ENCODE results near the gene MAT1A.

Gene MAT1A

GRCh38 chr10:80281784-80282765, 7.4 kb downstream of the MAT1A start:
- DNase-seq, result no peak

GRCh38 chr10:80281292-80281691, 8.2 kb downstream of the MAT1A start:
- no peak for DNase-seq

DNA sequence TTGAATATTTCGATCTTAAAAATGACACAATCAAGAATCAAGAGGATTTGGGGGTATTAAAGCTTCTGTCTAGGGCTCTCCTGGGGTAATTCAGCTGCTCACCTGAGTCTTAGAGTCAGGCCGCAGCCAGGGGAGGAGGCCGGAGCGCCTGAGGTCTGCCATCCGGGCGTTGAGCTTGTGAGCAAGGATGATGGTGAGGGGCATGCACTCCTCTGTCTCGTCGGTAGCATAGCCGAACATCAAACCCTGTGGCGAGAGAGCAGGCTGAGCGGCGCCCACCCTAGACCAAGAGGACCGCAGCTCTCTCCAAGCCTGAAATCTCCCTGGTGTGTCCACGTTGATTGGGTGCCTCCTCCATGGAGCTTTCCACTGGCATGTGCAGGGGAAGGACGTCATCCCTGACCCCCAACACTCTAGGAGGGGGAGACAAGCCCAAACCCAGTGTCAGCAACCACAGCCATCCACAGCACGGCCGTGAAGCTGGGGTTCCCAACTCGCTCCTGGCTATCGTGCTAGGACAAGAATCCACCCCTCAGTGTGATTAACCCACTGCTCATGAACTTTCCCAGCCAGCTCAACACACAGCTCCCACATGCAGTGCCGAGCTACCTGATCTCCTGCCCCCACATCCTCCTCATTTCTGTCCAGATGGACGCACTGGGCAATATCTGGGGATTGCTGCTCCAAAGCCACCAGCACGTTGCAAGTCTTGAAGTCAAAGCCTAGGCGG, 9.2 kb downstream of the MAT1A start:
- DNase-seq, result no peak

GRCh38 chr10:80279146-80279545, 10.3 kb downstream of the MAT1A start:
- no peak for DNase-seq

DNA sequence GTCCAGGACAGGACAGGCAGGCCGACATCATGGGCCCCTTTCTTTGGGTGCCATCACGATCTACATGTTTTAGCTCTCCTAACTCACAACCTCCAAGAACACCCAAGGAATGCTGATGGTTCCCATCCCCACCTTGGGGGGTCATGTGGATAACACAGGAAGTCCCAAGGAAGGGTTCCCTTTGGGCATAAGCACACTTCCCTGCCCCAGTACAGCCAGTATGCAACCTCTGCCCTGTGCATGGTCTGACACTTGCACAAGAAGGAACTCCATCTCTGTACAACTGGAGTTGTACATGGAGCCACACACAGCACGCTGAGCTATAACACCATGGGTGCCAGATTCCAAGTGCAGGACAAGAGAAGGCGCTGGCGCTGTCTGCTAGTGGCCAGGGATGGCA, 11.0 kb downstream of the MAT1A start:
- no peak for DNase-seq

DNA sequence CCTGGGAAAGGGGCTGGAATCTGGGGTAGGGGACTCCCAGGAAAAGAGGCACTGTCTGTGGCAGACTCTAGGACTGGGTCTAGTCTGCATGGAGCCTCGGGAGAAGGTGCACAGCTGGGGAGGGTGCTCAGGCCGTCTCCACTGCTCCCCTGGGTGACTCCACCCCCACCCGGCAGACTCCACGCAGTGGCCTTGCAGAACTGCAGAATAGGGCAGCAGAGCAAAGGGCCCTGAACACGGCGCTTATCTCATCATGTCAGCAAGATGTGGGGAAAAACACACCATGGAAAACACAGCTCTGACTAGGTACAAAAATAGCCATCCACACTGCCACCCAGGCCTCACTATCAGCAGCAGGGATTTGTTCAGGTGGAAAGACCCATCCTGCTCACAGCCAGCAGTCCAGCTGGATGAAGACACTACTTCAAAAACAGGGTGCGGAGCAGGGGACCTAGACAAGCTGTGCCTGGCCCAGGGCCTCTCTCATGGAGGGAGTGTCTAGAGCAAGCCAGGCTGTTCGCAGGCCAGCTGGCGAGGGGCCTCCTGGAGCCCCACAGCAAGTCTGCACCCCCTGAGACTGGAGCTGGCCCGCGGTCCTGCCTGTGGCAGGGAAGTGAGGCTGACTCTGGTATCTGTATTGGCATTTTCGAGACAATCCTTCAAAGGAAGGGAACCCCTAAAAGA, 11.7 kb downstream of the MAT1A start:
- peak; percentile 6 for DNase-seq

DNA sequence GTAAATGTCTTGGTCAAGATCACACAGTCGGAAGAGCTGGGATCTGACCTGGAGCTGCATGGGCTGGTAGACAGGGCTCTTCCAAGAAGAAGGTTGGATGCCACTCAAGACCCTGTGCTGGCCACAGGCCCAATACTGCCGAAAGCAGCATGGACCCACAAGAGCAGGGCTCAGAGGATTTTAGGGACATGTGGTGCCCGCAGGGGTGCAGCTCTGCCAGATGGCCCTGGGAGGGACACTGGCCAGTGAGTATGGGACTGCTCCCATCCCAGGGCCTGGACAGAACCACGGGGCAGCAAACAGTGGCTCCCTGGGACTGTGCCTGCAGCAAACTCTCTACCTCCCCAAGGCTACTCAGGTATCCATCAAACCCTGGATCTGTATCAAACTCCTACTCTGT, 12.4 kb downstream of the MAT1A start:
- peak; percentile 8 for DNase-seq

- DNase-seq, result peak; percentile 5
These were observed 13.1 kb downstream of the MAT1A start for GRCh38 chr10:80276335-80276734.

GRCh38 chr10:80275756-80276155, 13.7 kb downstream of the MAT1A start:
- peak; percentile 9 for DNase-seq

DNA sequence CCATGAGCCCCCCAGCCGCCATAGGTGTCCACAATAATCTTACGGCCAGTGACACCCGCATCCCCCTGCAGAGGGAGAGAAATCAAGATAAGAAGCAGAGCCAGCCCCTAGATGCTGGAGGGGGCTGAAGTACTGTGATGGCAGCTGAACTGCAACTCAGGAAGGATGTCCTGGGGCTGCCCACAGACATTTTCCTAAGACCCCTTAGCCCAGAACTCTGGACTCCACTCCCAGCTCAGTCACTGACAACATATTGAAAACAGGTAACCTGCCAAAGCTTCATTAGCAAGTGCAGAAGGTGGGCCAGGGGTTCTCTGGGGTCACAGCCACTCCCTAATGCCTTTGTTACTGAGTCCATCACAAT, 14.3 kb downstream of the MAT1A start:
- DNase-seq, result peak; percentile 9

DNA sequence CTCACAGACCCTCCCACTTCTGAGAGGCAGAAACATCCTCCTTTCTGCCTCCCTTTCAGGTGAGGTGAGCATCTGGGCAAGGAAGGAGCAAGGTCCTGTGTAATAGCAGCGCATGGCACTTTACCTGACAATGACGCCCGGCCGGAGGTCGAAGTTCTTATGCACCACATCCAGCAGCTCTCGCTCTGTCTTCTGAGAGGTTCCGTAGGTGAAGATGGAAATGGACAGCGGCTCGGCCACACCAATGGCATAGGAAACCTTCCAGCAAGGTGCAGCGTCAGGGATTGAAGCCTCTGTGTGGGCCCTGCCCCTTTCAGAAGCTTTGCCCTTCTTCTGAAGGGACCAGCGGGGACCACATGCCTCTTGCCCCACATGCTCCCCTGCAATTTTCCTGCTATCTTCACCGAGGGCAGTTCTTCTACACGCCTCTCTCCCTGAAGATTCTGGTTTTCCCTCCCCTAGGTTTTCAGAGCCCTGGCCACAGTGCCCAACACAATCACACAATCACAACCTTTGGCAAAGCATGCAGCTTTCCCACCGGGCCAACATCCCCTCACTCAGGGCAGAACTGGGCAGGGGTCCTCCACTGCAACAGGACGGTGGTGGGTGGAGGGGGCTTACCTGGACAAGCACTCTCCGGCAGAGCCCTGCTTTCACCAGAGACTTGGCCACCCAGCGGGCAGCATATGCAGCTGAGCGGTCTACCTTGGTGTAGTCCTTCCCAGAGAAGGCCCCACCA, 14.9 kb downstream of the MAT1A start:
- peak; percentile 3 for DNase-seq

DNA sequence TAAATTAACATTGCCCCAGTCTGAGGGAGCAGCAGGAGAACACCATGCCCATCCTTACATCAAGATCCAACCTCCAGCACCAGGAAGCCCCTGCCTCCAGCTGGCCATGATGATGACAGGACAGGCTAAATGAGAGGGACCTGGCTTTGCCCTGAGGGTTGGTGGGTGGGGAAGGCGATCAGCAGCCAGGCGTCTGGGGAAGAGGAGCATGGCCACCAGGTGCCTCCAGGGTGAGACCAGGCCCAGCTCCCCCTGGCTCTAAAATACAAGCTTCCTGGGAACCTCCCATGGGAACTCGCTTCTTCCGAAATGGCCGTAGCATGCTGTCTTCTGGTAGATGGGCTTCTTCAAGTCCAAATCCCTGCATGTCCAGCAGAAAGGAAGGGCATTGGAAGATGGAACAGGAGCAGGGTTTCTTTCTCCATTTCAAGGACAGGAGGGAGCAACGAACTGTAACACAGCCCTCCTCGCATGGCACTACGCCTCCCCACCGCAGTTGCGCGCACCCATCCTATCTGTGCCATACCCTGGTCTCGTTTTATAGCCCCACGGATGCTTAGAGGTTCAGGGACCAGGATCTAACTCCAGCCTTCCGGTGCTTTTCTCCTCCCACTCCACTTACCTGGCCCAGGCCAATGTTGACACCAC, 15.8 kb downstream of the MAT1A start:
- DNase-seq, result peak; percentile 5

DNA sequence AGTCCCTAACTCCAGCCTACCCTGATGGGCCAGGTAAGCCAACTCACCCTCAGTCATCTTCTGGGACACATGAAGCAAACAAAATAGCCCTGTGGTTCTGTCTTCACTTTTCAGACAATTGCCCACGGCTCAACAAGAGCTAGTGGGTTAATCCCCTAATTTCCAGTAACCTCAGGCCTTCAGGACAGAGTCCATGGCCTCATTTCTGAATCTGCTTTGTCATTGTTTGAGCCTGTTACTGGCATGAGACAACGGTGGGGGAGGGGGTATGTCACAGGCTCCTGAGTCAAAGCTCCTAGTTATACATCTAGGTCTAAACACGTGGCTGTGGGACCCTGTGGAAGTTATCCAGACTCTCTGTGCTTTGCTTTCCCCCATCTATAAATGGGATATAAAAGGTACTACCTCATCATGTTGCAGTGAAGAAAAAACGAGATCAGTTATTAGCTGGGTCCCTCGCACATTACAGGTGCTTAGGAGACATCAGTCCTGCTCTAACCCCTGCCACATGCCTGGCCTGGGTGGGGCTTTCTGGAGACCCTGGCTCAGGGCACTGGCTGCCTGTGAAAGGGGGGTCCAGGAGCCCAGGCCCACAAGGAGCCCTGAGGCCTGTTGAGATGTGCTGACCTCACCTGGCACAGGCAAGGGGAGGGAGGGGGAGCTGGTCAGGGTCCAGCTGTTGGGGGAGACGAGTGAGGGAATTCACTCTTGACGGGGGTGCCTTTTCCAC, 16.5 kb downstream of the MAT1A start:
- no peak for DNase-seq

- no peak for DNase-seq
These were observed 18.0 kb downstream of the MAT1A start for GRCh38 chr10:80271416-80271815.

- DNase-seq, result no peak
These were observed 18.6 kb downstream of the MAT1A start for GRCh38 chr10:80270887-80271286.

DNA sequence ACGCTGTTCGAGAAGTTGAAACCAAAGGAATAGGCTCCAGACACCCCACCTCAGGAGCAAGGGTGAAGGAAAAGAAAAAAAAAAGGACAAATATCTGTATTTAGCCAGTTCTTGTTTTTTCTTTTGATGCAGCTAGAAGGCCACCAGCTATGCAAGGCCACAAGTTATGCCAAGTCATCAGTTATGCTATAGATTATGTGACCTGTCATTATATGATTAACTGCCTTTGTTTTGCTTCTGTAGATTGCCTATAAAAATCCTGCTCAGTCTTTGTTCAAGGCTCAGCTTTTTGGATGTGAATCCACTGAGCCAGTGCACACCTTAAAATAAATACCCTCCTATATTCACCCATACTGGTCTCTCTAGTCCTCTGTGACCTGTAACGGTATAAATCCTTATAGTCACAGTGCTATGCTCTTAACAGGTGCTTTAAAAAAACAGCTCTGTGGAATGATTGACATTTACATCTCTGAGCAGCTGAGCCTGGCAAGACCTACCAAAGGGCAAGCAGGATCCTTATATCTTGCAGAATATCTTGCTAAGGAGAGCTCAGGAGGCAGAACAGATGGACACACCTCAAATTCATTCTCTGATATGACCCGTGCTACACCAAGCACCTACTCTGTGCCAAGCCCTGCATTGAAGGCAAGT, 20.4 kb downstream of the MAT1A start:
- no peak for DNase-seq

DNA sequence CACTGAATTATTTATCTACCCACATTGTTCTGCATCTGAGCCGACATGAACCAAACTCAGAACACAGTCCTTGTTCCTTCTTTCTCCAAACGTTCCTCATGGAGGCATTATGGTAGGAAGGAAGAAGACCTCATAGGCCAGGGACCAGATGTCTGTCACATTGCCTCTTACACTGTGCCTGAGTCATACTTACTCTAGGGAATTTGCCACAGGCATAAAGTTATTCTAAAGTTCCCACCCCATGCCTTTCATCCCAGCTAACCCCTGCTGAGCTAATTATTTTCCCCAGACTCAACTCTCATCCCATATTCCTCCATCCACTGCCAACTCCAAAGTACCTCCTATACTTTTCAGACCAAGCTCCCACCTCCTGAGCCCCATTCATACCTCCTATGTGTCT, 21.2 kb downstream of the MAT1A start:
- no peak for DNase-seq

DNA sequence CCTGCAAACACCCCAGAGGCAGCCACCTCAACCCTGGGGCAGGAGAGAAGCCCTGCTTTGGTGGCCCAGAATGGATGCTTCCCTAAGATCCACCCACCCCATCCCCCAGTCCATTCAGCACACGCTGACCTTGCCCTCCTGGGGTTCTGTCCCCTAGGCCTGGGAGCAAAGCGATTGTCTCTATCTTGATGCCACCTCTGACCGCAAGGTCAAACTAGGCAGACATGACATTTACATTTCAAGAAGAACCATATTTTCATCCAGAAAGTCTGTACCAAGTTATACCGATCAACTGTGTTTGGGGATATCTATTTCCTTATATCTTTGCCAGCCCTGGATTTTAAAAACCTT, 23.0 kb downstream of the MAT1A start:
- no peak for DNase-seq

GRCh38 chr10:80265740-80266512, 23.5 kb downstream of the MAT1A start:
- no peak for DNase-seq

Data from femur (tissue), 1 donor.